Stimulated activated naive B cell treated with anti-CD40 and anti-IgM and Interleukin-4, amounts not matched to agents 10 μg/mL and 1 μg/mL and 100 μg/mL, for 72 hours (primary cell): ENCODE measurements around the gene GSTO2.

ENCODE experiments used
- ATAC-seq, 2 donors: fragments of 150-1000 bp; cut with Tn5 transposase; replicated peaks; 2 replicates each; pipeline ENCODE4 v1.10.0; 2021; ENCODE audit warnings: moderate library complexity in 1 of 2
- DNase-seq: peaks from one replicate; pipeline ENCODE4 v3.0.0; 2021
- H3K27ac Mint-ChIP-seq: one replicate; pipeline ENCODE4 v1.8.0; 2022; ENCODE audit warnings: mild to moderate bottlenecking, mixed read lengths
- H3K27me3 Mint-ChIP-seq, 2 donors: one replicate each; pipeline ENCODE4 v1.8.0; 2022; ENCODE audit warnings: mixed read lengths in 2 of 2
- H3K36me3 Mint-ChIP-seq, 2 donors: one replicate each; pipeline ENCODE4 v1.8.0; 2022; ENCODE audit warnings: mixed read lengths in 2 of 2, mild to moderate bottlenecking in 1 of 2
- H3K4me1 Mint-ChIP-seq, 2 donors: one replicate each; pipeline ENCODE4 v1.8.0; 2022; ENCODE audit warnings: mixed read lengths in 2 of 2, mild to moderate bottlenecking in 1 of 2
- H3K4me3 Mint-ChIP-seq, 2 donors: one replicate each; pipeline ENCODE4 v1.8.0; 2022; ENCODE audit warnings: mild to moderate bottlenecking in 2 of 2, mixed read lengths in 2 of 2, moderate library complexity in 1 of 2
- H3K9me3 Mint-ChIP-seq, 2 donors: one replicate each; pipeline ENCODE4 v1.8.0; 2022; ENCODE audit warnings: mixed read lengths in 2 of 2, mild to moderate bottlenecking in 1 of 2

The GSTO2 gene

DNA sequence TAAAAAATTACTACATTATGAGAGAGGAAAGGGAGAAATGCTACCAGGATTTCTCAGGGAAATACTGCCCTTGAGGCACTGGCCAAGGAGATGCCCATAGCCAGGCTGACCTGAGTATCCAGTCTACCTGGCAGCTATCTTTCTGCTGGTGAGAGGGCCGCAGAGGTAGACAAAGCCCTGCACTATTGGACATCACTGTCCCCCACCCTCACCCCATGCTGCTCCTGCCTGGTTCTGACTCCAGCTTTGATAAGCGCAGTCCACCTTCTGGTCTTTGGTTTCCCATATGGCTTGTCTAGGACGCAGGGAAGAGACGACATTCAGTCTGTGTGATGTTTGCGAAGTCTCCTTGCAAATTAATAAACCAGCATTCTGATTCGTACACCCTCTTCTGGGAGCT lies 65.6 kb downstream of the GSTO2 start:
- Mint-ChIP-seq H3K36me3 (peaks cover 8 to 25% of the 10 kb centered on the region in 2 donors), H3K27me3 (no peaks in the 10 kb centered on the region), H3K9me3 (no peaks in the 10 kb centered on the region), H3K4me3 (no peak overlapping the region), H3K4me1 (peaks cover 58 to 76% of the 10 kb centered on the region in 2 donors), H3K27ac (peak overlapping the region; percentile 20)
- ATAC-seq, result no peak
- no peak for DNase-seq

GRCh38 chr10:104334965-104335650 lies 66.1 kb downstream of the GSTO2 start:
- Mint-ChIP-seq H3K9me3 (no peaks in the 10 kb centered on the region), H3K4me1 (peaks cover 58 to 76% of the 10 kb centered on the region in 2 donors), H3K27ac (peak overlapping the region; percentile 62), H3K36me3 (peaks cover 8 to 25% of the 10 kb centered on the region in 2 donors), H3K4me3 (peak overlapping the region; percentile 36 to 60), H3K27me3 (no peaks in the 10 kb centered on the region)
- ATAC-seq (no peak), DNase-seq (no peak)

DNA sequence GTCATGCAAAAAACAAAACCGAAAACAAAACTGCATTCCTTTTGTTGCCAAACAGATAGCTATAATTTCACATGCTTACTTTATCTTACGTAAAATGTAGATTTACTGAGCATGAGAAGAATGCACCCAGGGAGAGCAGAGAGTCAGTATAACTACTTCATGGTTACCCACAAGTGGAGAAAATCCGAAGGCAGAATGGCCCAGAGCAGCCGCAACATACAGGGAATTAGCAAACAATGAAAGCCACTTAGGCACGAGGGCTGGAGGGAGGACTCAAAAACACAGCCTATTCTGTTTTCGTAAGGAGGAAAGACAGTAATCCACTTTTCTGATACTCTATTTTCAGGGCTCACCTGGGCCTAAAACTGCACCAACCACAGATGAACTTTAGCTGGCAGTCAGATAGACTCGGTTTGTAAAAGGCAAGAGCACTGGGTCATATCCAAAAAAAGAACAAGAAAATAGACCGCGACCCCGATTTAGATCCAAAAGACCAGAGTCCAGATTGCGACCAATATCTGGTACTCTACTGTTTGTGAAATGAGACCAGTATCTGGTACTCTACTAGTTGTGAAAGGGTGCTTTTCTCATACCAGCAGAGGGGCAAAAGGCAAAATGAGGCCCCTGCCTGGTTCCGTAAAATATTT lies 68.0 kb downstream of the GSTO2 start:
- peak overlapping the region; percentile 92 to 97 for H3K4me3 Mint-ChIP-seq
- ATAC-seq (peak; percentile 39 to 43), DNase-seq (no peak)
- H3K9me3 Mint-ChIP-seq, result no peaks in the 10 kb centered on the region
- peaks cover 46 to 59% of the 10 kb centered on the region in 2 donors for H3K4me1 Mint-ChIP-seq
- H3K27me3 Mint-ChIP-seq, result no peaks in the 10 kb centered on the region
- H3K36me3 Mint-ChIP-seq, result peaks cover 3 to 17% of the 10 kb centered on the region in 2 donors
- H3K27ac Mint-ChIP-seq, result peak overlapping the region; percentile 100

DNA sequence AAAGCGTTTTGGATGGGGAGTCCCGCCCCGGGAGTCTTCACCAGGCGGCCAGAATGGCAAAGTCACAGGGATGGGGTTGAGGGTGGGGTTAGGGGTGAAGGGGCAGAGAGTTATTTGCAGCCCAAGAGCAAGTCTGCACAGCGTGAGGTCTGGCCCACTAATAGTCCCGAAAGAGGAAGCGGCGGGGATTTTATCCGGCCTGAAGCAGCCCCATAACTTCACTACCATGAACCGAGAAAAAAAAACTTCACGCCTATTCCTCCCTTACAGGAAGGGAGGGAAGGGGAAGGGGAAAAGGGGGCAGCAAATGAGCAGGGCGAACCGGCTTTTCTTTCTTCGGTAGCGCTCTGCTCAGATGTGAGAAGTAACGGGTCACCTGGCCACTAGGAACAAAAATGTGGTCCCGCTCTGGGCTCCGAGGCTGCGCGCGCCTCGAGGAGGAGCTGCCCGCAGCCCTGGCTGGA lies 68.6 kb downstream of the GSTO2 start:
- Mint-ChIP-seq H3K9me3 (no peaks in the 10 kb centered on the region), H3K27me3 (no peaks in the 10 kb centered on the region), H3K4me1 (peaks cover 43 to 55% of the 10 kb centered on the region in 2 donors), H3K36me3 (peaks cover 3 to 17% of the 10 kb centered on the region in 2 donors), H3K27ac (peak overlapping the region; percentile 100), H3K4me3 (peak overlapping the region; percentile 92 to 97)
- DNase-seq, result peak; percentile 51
- ATAC-seq, result peak; percentile 70

DNA sequence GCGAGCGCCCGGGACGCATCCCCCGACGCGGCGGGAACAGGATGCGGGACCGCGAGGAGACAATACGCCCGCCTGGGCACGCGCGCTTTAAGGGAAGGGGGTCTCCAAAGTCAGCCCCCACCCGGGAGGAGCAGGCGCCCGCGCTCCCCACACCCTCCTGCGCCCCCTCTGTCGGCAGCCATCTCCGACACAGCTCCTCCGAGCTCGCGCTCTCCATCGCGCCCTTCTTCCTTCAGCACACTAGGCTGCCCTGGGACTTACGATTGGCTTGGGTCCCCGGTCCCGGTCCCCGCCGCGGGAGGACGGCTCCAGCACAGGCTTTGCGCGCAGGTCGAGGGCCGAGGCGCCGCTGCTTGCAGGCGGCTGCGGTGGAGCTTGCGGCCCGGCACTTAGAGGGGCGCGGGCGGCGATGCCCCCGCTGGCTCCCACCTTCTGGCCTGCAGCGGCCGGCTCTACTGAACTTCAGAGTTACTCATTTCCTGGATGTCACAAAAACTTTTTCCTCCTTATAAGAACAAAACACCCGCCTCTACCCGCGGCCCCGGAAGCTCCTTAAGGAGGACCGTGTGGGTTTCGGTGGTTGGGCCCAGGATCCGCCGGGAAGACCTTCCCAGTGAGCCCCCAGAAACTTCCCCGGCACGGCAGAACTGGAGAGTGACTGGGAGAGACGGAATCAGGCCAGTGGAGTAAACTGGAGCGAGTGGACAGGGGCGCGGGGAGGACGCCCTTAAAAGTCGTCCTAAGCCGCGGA lies 69.2 kb downstream of the GSTO2 start, which contains the start of gene ITPRIP:
ITPRIP (minus strand) TSS at position 481 of the 751 bp plus-strand sequence. CDS start 22,414 bp downstream, outside the sequence.
- peak; percentile 78 to 81 for ATAC-seq
- H3K4me3 Mint-ChIP-seq, result peak within 1 kb of the TSS; percentile 92 to 97
- H3K4me1 Mint-ChIP-seq, result peaks cover 37 to 49% of the 10 kb centered on the region in 2 donors

GRCh38 chr10:104339469-104340110 lies 70.6 kb downstream of the GSTO2 start:
- H3K4me3 Mint-ChIP-seq, result peak overlapping the region; percentile 92 to 97
- ATAC-seq, result no peak
- peaks cover 0 to 8% of the 10 kb centered on the region in 2 donors for H3K36me3 Mint-ChIP-seq
- peaks cover 32 to 39% of the 10 kb centered on the region in 2 donors for H3K4me1 Mint-ChIP-seq
- no peaks in the 10 kb centered on the region for H3K9me3 Mint-ChIP-seq
- H3K27ac Mint-ChIP-seq, result peak overlapping the region; percentile 100
- no peak for DNase-seq
- H3K27me3 Mint-ChIP-seq, result no peaks in the 10 kb centered on the region

More for the DNA sequence above, 69.2 kb downstream of the GSTO2 start, which contains the start of gene ITPRIP:
- Mint-ChIP-seq H3K27ac (peak within 1 kb of the TSS; percentile 100), H3K27me3 (no peaks in the 10 kb centered on the region), H3K9me3 (no peaks in the 10 kb centered on the region), H3K36me3 (peaks cover 0 to 12% of the 10 kb centered on the region in 2 donors)
- DNase-seq, result peak; percentile 66

DNA sequence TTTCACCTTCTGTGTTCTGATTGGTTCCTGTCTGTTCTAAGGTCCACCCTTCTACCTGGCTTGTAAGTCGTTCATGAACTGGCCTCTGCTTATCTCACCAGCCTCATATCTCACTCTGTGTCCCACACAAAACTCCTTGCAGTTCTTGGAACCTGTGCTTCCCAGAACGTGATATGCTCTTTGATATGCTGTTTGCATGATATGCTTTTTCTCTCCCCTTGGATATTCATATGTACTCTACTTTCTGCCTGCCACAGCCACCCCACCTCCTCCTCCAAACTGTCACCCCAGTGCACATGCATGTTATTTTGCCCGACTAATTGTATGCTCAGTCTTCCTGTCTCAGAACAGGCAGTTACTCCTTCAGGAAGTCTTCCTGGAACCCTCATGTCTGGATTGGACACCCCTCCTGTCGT lies 71.1 kb downstream of the GSTO2 start:
- peaks cover 0 to 5% of the 10 kb centered on the region in 2 donors for H3K36me3 Mint-ChIP-seq
- peaks cover 29 to 34% of the 10 kb centered on the region in 2 donors for H3K4me1 Mint-ChIP-seq
- no peak for ATAC-seq
- H3K27ac Mint-ChIP-seq, result no peak overlapping the region
- no peaks in the 10 kb centered on the region for H3K9me3 Mint-ChIP-seq
- H3K4me3 Mint-ChIP-seq, result peak overlapping the region; percentile 1 to 29
- no peak for DNase-seq
- no peaks in the 10 kb centered on the region for H3K27me3 Mint-ChIP-seq

- H3K27ac Mint-ChIP-seq, result no peak overlapping the region
- H3K4me3 Mint-ChIP-seq, result no peak overlapping the region
- DNase-seq, result no peak
- no peaks in the 10 kb centered on the region for H3K27me3 Mint-ChIP-seq
- ATAC-seq, result no peak
- peaks cover 26 to 33% of the 10 kb centered on the region in 2 donors for H3K4me1 Mint-ChIP-seq
- H3K36me3 Mint-ChIP-seq, result no peaks in the 10 kb centered on the region
- peaks cover 0 to 2% of the 10 kb centered on the region in 2 donors for H3K9me3 Mint-ChIP-seq
Observed at GRCh38 chr10:104340641-104341040, 71.7 kb downstream of the GSTO2 start.

DNA sequence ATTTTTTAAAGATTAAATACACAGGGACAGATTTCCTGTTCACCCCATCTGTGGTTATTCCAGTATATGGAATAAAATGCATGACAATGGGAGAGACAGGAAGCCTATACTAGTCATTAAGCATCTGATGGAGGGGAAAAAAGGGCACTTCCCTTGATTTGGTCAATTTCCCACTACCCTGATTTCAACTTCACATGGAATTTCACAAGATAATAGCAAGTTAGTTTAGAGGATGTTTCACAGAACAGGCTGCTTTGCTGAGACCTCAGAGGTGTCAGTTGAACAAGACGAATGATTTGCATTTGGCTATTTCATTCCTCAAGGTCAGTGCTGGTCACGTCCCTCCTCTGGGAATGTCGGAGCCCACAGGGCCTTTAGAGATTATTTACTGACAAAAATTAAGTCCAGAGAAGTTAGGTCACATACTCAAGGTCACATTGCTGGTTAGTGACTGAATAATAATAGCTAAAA lies 74.0 kb downstream of the GSTO2 start:
- ATAC-seq, result no peak
- H3K4me3 Mint-ChIP-seq, result no peak overlapping the region

GRCh38 chr10:104344219-104344618 lies 75.2 kb downstream of the GSTO2 start:
- peaks cover 19 to 26% of the 10 kb centered on the region in 2 donors for H3K4me1 Mint-ChIP-seq
- DNase-seq (no peak), ATAC-seq (no peak)
- H3K4me3 Mint-ChIP-seq, result no peak overlapping the region
- H3K9me3 Mint-ChIP-seq, result peaks cover 3% of the 10 kb centered on the region in 2 donors
- H3K27me3 Mint-ChIP-seq, result no peaks in the 10 kb centered on the region
- no peaks in the 10 kb centered on the region for H3K36me3 Mint-ChIP-seq
- no peak overlapping the region for H3K27ac Mint-ChIP-seq

More for the DNA sequence above, 74.0 kb downstream of the GSTO2 start:
- no peak overlapping the region for H3K27ac Mint-ChIP-seq
- no peak for DNase-seq
- no peaks in the 10 kb centered on the region for H3K36me3 Mint-ChIP-seq
- H3K27me3 Mint-ChIP-seq, result no peaks in the 10 kb centered on the region
- peaks cover 3% of the 10 kb centered on the region in 2 donors for H3K9me3 Mint-ChIP-seq
- peaks cover 23 to 24% of the 10 kb centered on the region in 2 donors for H3K4me1 Mint-ChIP-seq

GRCh38 chr10:104345515-104345914 lies 76.5 kb downstream of the GSTO2 start:
- Mint-ChIP-seq H3K4me1 (peaks cover 9 to 17% of the 10 kb centered on the region in 2 donors), H3K36me3 (no peaks in the 10 kb centered on the region), H3K9me3 (peaks cover 3% of the 10 kb centered on the region in 2 donors), H3K27me3 (no peaks in the 10 kb centered on the region), H3K4me3 (no peak overlapping the region), H3K27ac (no peak overlapping the region)
- ATAC-seq (no peak), DNase-seq (no peak)

DNA sequence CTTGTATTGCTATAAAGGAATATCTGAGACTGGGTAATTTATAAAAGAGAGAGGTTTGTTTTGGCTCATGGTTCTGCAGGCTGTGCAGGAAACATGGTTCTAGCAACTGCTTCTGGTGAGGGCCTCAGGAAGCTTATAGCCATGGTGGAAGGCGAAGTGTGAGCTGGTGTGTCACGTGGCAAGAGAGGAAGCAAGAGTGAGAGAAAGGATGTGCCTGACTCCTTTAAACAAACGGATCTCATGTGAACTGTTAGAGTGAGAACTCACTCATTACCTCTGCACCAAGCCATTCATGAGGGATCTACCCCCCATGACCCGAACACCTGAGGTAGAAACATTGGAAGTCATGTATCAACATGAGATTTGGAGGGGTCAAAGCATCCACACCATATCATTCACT lies 77.0 kb downstream of the GSTO2 start:
- H3K27me3 Mint-ChIP-seq, result no peaks in the 10 kb centered on the region
- H3K27ac Mint-ChIP-seq, result no peak overlapping the region
- no peaks in the 10 kb centered on the region for H3K36me3 Mint-ChIP-seq
- H3K4me1 Mint-ChIP-seq, result peaks cover 9 to 17% of the 10 kb centered on the region in 2 donors
- no peak overlapping the region for H3K4me3 Mint-ChIP-seq
- DNase-seq (no peak), ATAC-seq (no peak)
- H3K9me3 Mint-ChIP-seq, result peaks cover 3% of the 10 kb centered on the region in 2 donors

DNA sequence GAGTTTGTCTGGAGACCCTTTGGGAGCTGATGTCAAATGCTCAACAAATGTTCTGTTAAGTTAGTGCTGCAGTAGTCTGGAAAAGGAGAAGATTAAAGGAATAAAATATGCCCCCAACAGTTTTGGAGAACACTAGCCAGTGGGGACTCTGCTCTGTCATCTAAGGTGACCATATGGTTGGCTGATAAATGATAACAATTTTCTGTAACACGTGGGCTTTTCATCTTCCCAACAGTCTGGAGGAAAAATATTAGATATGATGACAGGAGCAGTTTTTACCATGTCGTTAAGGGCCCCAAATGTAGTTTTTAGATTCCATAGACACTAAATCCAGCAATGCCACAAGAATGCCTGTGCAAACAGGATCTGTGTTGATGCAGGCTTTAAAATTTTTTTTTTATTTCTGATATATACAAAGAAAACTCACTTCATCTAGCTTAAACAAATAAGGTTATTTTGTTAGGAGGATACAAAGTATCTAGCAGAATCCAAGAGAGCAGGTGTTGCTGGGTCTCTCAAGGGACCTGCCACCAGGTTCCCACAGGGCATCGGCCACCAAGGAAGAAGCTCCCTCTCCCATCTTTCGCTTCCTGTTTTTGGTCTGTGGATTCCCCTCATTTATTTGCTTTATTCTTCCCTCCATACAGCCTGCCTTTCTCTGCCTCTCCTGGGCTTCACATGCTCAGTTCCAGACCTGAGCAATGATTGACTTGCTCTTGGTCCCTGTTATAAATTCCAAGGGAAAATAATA lies 78.5 kb downstream of the GSTO2 start:
- DNase-seq (no peak), ATAC-seq (no peak)
- Mint-ChIP-seq H3K27ac (no peak overlapping the region), H3K36me3 (no peaks in the 10 kb centered on the region), H3K4me1 (peaks cover 9 to 26% of the 10 kb centered on the region in 2 donors), H3K27me3 (no peaks in the 10 kb centered on the region), H3K4me3 (no peak overlapping the region), H3K9me3 (peaks cover 3% of the 10 kb centered on the region in 2 donors)
